Epithelial cell of proximal tubule (primary cell): Measurements from ENCODE around the gene GPN1. TPM values are rescaled to one million over a fixed set of nuclear protein-coding genes. Genes with fewer than 3 reads are reported as not detected.
"Not testable (repeated sequence)": the region's sequence is repeated elsewhere in the genome, so short reads cannot be mapped to it uniquely, and the experiment has no call there.

ENCODE experiments used
- DNase-seq: peaks from one replicate; pipeline ENCODE4 v3.0.0-alpha.2; 2011; ENCODE audit warnings: low read depth
- H3K4me3 ChIP-seq: 2 replicates; pipeline ENCODE4 v1.5.1; 2011; ENCODE audit warnings: low read depth, mild to moderate bottlenecking, low read length
- CTCF ChIP-seq: conservative IDR thresholded peaks from 2 replicates; pipeline ENCODE4 v1.5.1; 2012; ENCODE audit warnings: low read depth, mild to moderate bottlenecking, low read length
- total RNA-seq: library from RNA; depleted of rRNA; stranded (reverse); fragments of >200 nt; gene quantifications from 2 replicates; pipeline ENCODE4 v1.2.3, GENCODE V29; 2015

Gene GPN1
- total RNA-seq, 1 donor from 2014 or later = 45.3 TPM

- no peak for DNase-seq
- TF ChIP-seq CTCF = no peak
- no peak overlapping the region for H3K4me3 ChIP-seq
Measured at GRCh38 chr2:27587025-27587424, 41.8 kb upstream of the GPN1 start.

GRCh38 chr2:27588308-27588707 lies 40.5 kb upstream of the GPN1 start:
- TF ChIP-seq CTCF = no peak
- no peak for DNase-seq
- no peak overlapping the region for H3K4me3 ChIP-seq

- no peak overlapping the region for H3K4me3 ChIP-seq
- no peak for TF ChIP-seq CTCF
- no peak for DNase-seq
Measured at GRCh38 chr2:27591745-27592144, 37.1 kb upstream of the GPN1 start.

- DNase-seq = no peak
- no peak overlapping the region for H3K4me3 ChIP-seq
- TF ChIP-seq CTCF = no peak
Measured at GRCh38 chr2:27593240-27593639, 35.6 kb upstream of the GPN1 start.

GRCh38 chr2:27594020-27594703 lies 34.7 kb upstream of the GPN1 start:
- not testable (repeated sequence) for DNase-seq, H3K4me3 ChIP-seq

- not testable (repeated sequence) for DNase-seq, H3K4me3 ChIP-seq
Measured at GRCh38 chr2:27595412-27595811, 33.4 kb upstream of the GPN1 start.

GRCh38 chr2:27596627-27597026 lies 32.2 kb upstream of the GPN1 start:
- no peak overlapping the region for H3K4me3 ChIP-seq
- no peak for DNase-seq
- no peak for TF ChIP-seq CTCF

- TF ChIP-seq CTCF = no peak
- no peak for DNase-seq
- no peak overlapping the region for H3K4me3 ChIP-seq
Measured at GRCh38 chr2:27606611-27607010, 22.2 kb upstream of the GPN1 start.
